ENCODE data around the gene MRAP. TPM values are rescaled to one million over a fixed set of nuclear protein-coding genes. Genes with fewer than 3 reads are reported as not detected.

Gene MRAP
- total and polyA plus RNA-seq, 4 donors = 0.18 to 3.8 (median 0.24) TPM; not detected in 1

- peaks cover 30 to 71% (median 51%) of the 10 kb centered on the region in 4 donors for H3K36me3 ChIP-seq (ENCODE audit: control insufficient read depth in 4 of 4, insufficient read depth in 4 of 4, low read length in 4 of 4)
- H3K9me3 ChIP-seq (ENCODE audit: control insufficient read depth in 4 of 4, insufficient read depth in 3 of 4, low read length in 3 of 4) = no peaks in the 10 kb centered on the region
- DNase-seq (no peak), ATAC-seq (ENCODE audit: insufficient read depth, low FRiP score) (no peak)
- TF ChIP-seq CTCF (IDR thresholded peaks at IDR 0.05; ENCODE audit: control extremely low read depth, extremely low read depth) = no peak
- no peak overlapping the region for H3K9ac ChIP-seq (ENCODE audit: insufficient read depth in 1 of 2, low read length in 2 of 2)
- no peaks in the 10 kb centered on the region for H3K27me3 ChIP-seq (ENCODE audit: control insufficient read depth in 3 of 3, insufficient read depth in 3 of 3, low read length in 2 of 3)
- 93 to 97% methylated on average over 7 of the region's 7 CpGs for WGBS, 2 donors
- no peak overlapping the region for H3K27ac ChIP-seq (ENCODE audit: low read depth in 1 of 2, low read length in 1 of 2)
- H3K4me1 ChIP-seq (ENCODE audit: control insufficient read depth in 5 of 5, insufficient read depth in 5 of 5, low read length in 5 of 5) = no peaks in the 10 kb centered on the region
- no peak overlapping the region for H3K4me3 ChIP-seq
Measured at GRCh38 chr21:32319012-32319411, 20.4 kb downstream of the MRAP start.

GRCh38 chr21:32320059-32320458 is 21.4 kb downstream of the MRAP start:
- H3K27ac ChIP-seq (ENCODE audit: low read depth in 1 of 2, low read length in 1 of 2) = no peak overlapping the region
- H3K27me3 ChIP-seq (ENCODE audit: control insufficient read depth in 3 of 3, insufficient read depth in 3 of 3, low read length in 2 of 3) = no peaks in the 10 kb centered on the region
- H3K9ac ChIP-seq (ENCODE audit: insufficient read depth in 1 of 2, low read length in 2 of 2) = no peak overlapping the region
- no peak for ATAC-seq (ENCODE audit: insufficient read depth, low FRiP score)
- H3K4me1 ChIP-seq (ENCODE audit: control insufficient read depth in 5 of 5, insufficient read depth in 5 of 5, low read length in 5 of 5) = no peaks in the 10 kb centered on the region
- no peak for DNase-seq
- 90 to 94% methylated on average over 6 of the region's 6 CpGs for WGBS, 2 donors
- peaks cover 40 to 73% (median 56%) of the 10 kb centered on the region in 4 donors for H3K36me3 ChIP-seq (ENCODE audit: control insufficient read depth in 4 of 4, insufficient read depth in 4 of 4, low read length in 4 of 4)
- no peak overlapping the region for H3K4me3 ChIP-seq
- no peak for TF ChIP-seq CTCF (IDR thresholded peaks at IDR 0.05; ENCODE audit: control extremely low read depth, extremely low read depth)
- no peaks in the 10 kb centered on the region for H3K9me3 ChIP-seq (ENCODE audit: control insufficient read depth in 4 of 4, insufficient read depth in 3 of 4, low read length in 3 of 4)

- peaks cover 40 to 73% (median 59%) of the 10 kb centered on the region in 4 donors for H3K36me3 ChIP-seq (ENCODE audit: control insufficient read depth in 4 of 4, insufficient read depth in 4 of 4, low read length in 4 of 4)
- ATAC-seq (ENCODE audit: insufficient read depth, low FRiP score) (no peak), DNase-seq (no peak)
- no peaks in the 10 kb centered on the region for H3K27me3 ChIP-seq (ENCODE audit: control insufficient read depth in 3 of 3, insufficient read depth in 3 of 3, low read length in 2 of 3)
- no peak overlapping the region for H3K4me3 ChIP-seq
- WGBS, 2 donors = 95 to 97% methylated on average over 13 of the region's 13 CpGs
- H3K4me1 ChIP-seq (ENCODE audit: control insufficient read depth in 5 of 5, insufficient read depth in 5 of 5, low read length in 5 of 5) = no peaks in the 10 kb centered on the region
- no peak overlapping the region for H3K27ac ChIP-seq (ENCODE audit: low read depth in 1 of 2, low read length in 1 of 2)
- no peaks in the 10 kb centered on the region for H3K9me3 ChIP-seq (ENCODE audit: control insufficient read depth in 4 of 4, insufficient read depth in 3 of 4, low read length in 3 of 4)
- TF ChIP-seq CTCF (IDR thresholded peaks at IDR 0.05; ENCODE audit: control extremely low read depth, extremely low read depth) = no peak
- no peak overlapping the region for H3K9ac ChIP-seq (ENCODE audit: insufficient read depth in 1 of 2, low read length in 2 of 2)
Measured at GRCh38 chr21:32320726-32321125, 22.1 kb downstream of the MRAP start.

- Histone ChIP-seq H3K27me3 (ENCODE audit: control insufficient read depth in 3 of 3, insufficient read depth in 3 of 3, low read length in 2 of 3) (no peaks in the 10 kb centered on the region), H3K4me1 (ENCODE audit: control insufficient read depth in 5 of 5, insufficient read depth in 5 of 5, low read length in 5 of 5) (no peaks in the 10 kb centered on the region), H3K4me3 (no peak overlapping the region), H3K9me3 (ENCODE audit: control insufficient read depth in 4 of 4, insufficient read depth in 3 of 4, low read length in 3 of 4) (no peaks in the 10 kb centered on the region), H3K27ac (ENCODE audit: low read depth in 1 of 2, low read length in 1 of 2) (no peak overlapping the region), H3K9ac (ENCODE audit: insufficient read depth in 1 of 2, low read length in 2 of 2) (no peak overlapping the region), H3K36me3 (ENCODE audit: control insufficient read depth in 4 of 4, insufficient read depth in 4 of 4, low read length in 4 of 4) (peaks cover 34 to 66% (median 56%) of the 10 kb centered on the region in 4 donors)
- WGBS, 2 donors = 97% methylated on average over 13 of the region's 13 CpGs
- no peak for TF ChIP-seq CTCF (IDR thresholded peaks at IDR 0.05; ENCODE audit: control extremely low read depth, extremely low read depth)
- ATAC-seq (ENCODE audit: insufficient read depth, low FRiP score) = no peak
- DNase-seq = no peak
Measured at GRCh38 chr21:32321480-32321879, 22.8 kb downstream of the MRAP start.
